ENCODE data around the gene BSDC1. TPM values are rescaled to one million over a fixed set of nuclear protein-coding genes. Genes with fewer than 3 reads are reported as not detected.
A peak's percentile ranks its signal among the peaks of the same experiment; 100 is the strongest.

The BSDC1 gene
- total RNA-seq, 6 donors from 2014 or later, result 60.8 to 116 (median 68.9) TPM

GRCh38 chr1:32352239-32352745 is 41.9 kb downstream of the BSDC1 start:
- Histone ChIP-seq H3K27ac (peak overlapping the region; percentile 86 to 96 (median 88)), H3K4me3 (peak overlapping the region; percentile 51 to 80 (median 65)), H3K4me1 (peaks cover 43 to 60% (median 53%) of the 10 kb centered on the region in 4 donors), H3K36me3 (no peaks in the 10 kb centered on the region), H3K9me3 (no peaks in the 10 kb centered on the region), H3K27me3 (no peaks in the 10 kb centered on the region)
- WGBS, 2 donors, result 62 to 63% methylated on average over 2 to 8 of the region's 8 CpGs
- DNase-seq (no peak), ATAC-seq (ENCODE audit: low FRiP score in 2 of 2) (no peak)
- TF ChIP-seq POLR2A (IDR thresholded peaks at IDR 0.05) (no peak), EP300 (IDR thresholded peaks at IDR 0.05) (no peak), CTCF (IDR thresholded peaks at IDR 0.05) (no peak), POLR2AphosphoS5 (IDR thresholded peaks at IDR 0.05) (no peak)

- Histone ChIP-seq H3K27ac (peak overlapping the region; percentile 86 to 96 (median 88)), H3K36me3 (no peaks in the 10 kb centered on the region), H3K4me3 (peak overlapping the region; percentile 51 to 80 (median 65)), H3K4me1 (peaks cover 43 to 60% (median 53%) of the 10 kb centered on the region in 4 donors), H3K9me3 (no peaks in the 10 kb centered on the region), H3K27me3 (no peaks in the 10 kb centered on the region)
- ATAC-seq (ENCODE audit: low FRiP score in 2 of 2) (peak; percentile 96), DNase-seq (peak; percentile 96 to 98)
- TF ChIP-seq POLR2AphosphoS5 (IDR thresholded peaks at IDR 0.05), result peak; percentile 47 to 95
- no peak for TF ChIP-seq EP300 (IDR thresholded peaks at IDR 0.05)
- TF ChIP-seq POLR2A (IDR thresholded peaks at IDR 0.05), result peak in 3 of 4 donors; percentile 74 to 92 (median 89)
- TF ChIP-seq CTCF (IDR thresholded peaks at IDR 0.05), result peak in 1 of 6 experiments; percentile 21
- WGBS, 2 donors, result 2 to 7% methylated on average over 25 of the region's 75 CpGs
Observed at GRCh38 chr1:32351399-32352238, 42.6 kb downstream of the BSDC1 start.

- Histone ChIP-seq H3K4me1 (peaks cover 47 to 67% (median 54%) of the 10 kb centered on the region in 4 donors), H3K27ac (peak overlapping the region; percentile 86 to 96 (median 88)), H3K9me3 (no peaks in the 10 kb centered on the region), H3K27me3 (no peaks in the 10 kb centered on the region), H3K36me3 (no peaks in the 10 kb centered on the region), H3K4me3 (peak overlapping the region; percentile 51 to 80 (median 65))
- WGBS, 2 donors, result 25 to 31% methylated on average over 17 to 28 of the region's 28 CpGs
- DNase-seq (peak; percentile 78 to 95), ATAC-seq (ENCODE audit: low FRiP score in 2 of 2) (peak; percentile 88 to 92)
- peak in 1 of 2 donors; percentile 5 for TF ChIP-seq POLR2AphosphoS5 (IDR thresholded peaks at IDR 0.05)
- no peak for TF ChIP-seq POLR2A (IDR thresholded peaks at IDR 0.05)
- TF ChIP-seq CTCF (IDR thresholded peaks at IDR 0.05), result peak in 5 of 6 experiments; percentile 59 to 85 (median 70)
Observed at GRCh38 chr1:32350785-32351398, 43.3 kb downstream of the BSDC1 start.

- Histone ChIP-seq H3K27me3 (no peaks in the 10 kb centered on the region), H3K4me3 (no peak overlapping the region), H3K27ac (peak overlapping the region; percentile 30 to 96 (median 76)), H3K4me1 (peaks cover 50 to 74% (median 60%) of the 10 kb centered on the region in 4 donors), H3K9me3 (no peaks in the 10 kb centered on the region), H3K36me3 (no peaks in the 10 kb centered on the region)
- ATAC-seq (ENCODE audit: low FRiP score in 2 of 2) (no peak), DNase-seq (peak in 1 of 2 donors; percentile 67)
- 28 to 36% methylated on average over 5 to 8 of the region's 8 CpGs for WGBS, 2 donors
- TF ChIP-seq POLR2AphosphoS5 (IDR thresholded peaks at IDR 0.05) (peak in 1 of 2 donors; percentile 40), EP300 (IDR thresholded peaks at IDR 0.05) (no peak)
Observed at GRCh38 chr1:32349211-32349708, 45.0 kb downstream of the BSDC1 start.

Measured in upper lobe of left lung (tissue), 6 donors.